GM21786 (cell line): ENCODE data around the gene MRPL41.
"Not testable (repeated sequence)": the region's sequence is repeated elsewhere in the genome, so short reads cannot be mapped to it uniquely, and the experiment has no call there.

ENCODE experiments used
- ATAC-seq: cut with Tn5 transposase; IDR thresholded peaks from one replicate; pipeline ENCODE4 v1.9.1; 2021; ENCODE audit not compliant: unreplicated experiment

MRPL41 gene

GRCh38 chr9:137550958-137551263 is 768 bp upstream of the MRPL41 start:
- ATAC-seq: not testable (repeated sequence)

GRCh38 chr9:137552022-137552768 is 516 bp downstream of the MRPL41 start:
- peak; percentile 12 for ATAC-seq

- ATAC-seq: not testable (repeated sequence)
Measured at GRCh38 chr9:137553654-137554053, 2.0 kb downstream of the MRPL41 start.

GRCh38 chr9:137554349-137554748 is 2.7 kb downstream of the MRPL41 start:
- ATAC-seq: no peak

- no peak for ATAC-seq
Measured at GRCh38 chr9:137555179-137555578, 3.5 kb downstream of the MRPL41 start.

GRCh38 chr9:137556069-137556838 is 4.6 kb downstream of the MRPL41 start:
- no peak for ATAC-seq

- no peak for ATAC-seq
Measured at GRCh38 chr9:137558127-137558526, 6.4 kb downstream of the MRPL41 start.

GRCh38 chr9:137564134-137564533 is 12.5 kb downstream of the MRPL41 start:
- no peak for ATAC-seq

- no peak for ATAC-seq
Measured at GRCh38 chr9:137564817-137565411, 13.2 kb downstream of the MRPL41 start.

GRCh38 chr9:137568445-137568844 is 16.8 kb downstream of the MRPL41 start:
- not testable (repeated sequence) for ATAC-seq

- ATAC-seq: no peak
Measured at GRCh38 chr9:137569609-137570203, 18.0 kb downstream of the MRPL41 start.

GRCh38 chr9:137570566-137570965 is 18.9 kb downstream of the MRPL41 start:
- no peak for ATAC-seq

- ATAC-seq: no peak
Measured at GRCh38 chr9:137574192-137574591, 22.5 kb downstream of the MRPL41 start.

- ATAC-seq: no peak
Measured at GRCh38 chr9:137575364-137575715, 23.7 kb downstream of the MRPL41 start.

GRCh38 chr9:137575716-137576411 is 24.2 kb downstream of the MRPL41 start:
- no peak for ATAC-seq

GRCh38 chr9:137578518-137579258 is 27.0 kb downstream of the MRPL41 start, which contains the start of gene DPH7:
TSS of gene DPH7 (minus strand) at chr9:137578925. CDS start at chr9:137578777, 148 bp downstream.
- ATAC-seq: peak; percentile 79

GRCh38 chr9:137579259-137579604 is 27.6 kb downstream of the MRPL41 start:
- ATAC-seq: no peak

GRCh38 chr9:137580209-137580953 is 28.7 kb downstream of the MRPL41 start:
- ATAC-seq: no peak

- ATAC-seq: no peak
Measured at GRCh38 chr9:137580954-137581322, 29.3 kb downstream of the MRPL41 start.
